HEK293 (cell line): ENCODE data around the gene ERAP2.

Experiments
- BCL11A ChIP-seq: fragments of 450-650 bp; formaldehyde crosslinking; IDR thresholded peaks from 2 replicates; pipeline ENCODE4 v1.5.1; 2016; ENCODE audit warnings: low read depth, missing biosample characterization, missing genetic modification characterization
- CTCF ChIP-seq: fragments of 450-650 bp; formaldehyde crosslinking; IDR thresholded peaks from 2 replicates; pipeline ENCODE4 v1.5.1; 2016; ENCODE audit warnings: missing biosample characterization, missing genetic modification characterization
- ELK4 ChIP-seq: IDR thresholded peaks from 2 replicates; pipeline ENCODE4 v1.6.1; 2011; ENCODE audit warnings: mild to moderate bottlenecking, low read depth, low read length, borderline replicate concordance
- HOXA7 ChIP-seq: sonication (generic); formaldehyde crosslinking; IDR thresholded peaks from 2 replicates; pipeline ENCODE4 v1.8.1; 2022; ENCODE audit warnings: missing genetic modification reagents, borderline replicate concordance
- TRIM28 ChIP-seq: IDR thresholded peaks from 2 replicates; pipeline ENCODE4 v1.6.1; 2011; ENCODE audit warnings: low read length, control low read depth, borderline replicate concordance
- ZFP37 ChIP-seq: fragments of 450-650 bp; formaldehyde crosslinking; IDR thresholded peaks from 2 replicates; pipeline ENCODE4 v1.5.1; 2016; ENCODE audit warnings: missing biosample characterization, missing genetic modification characterization
- ZNF114 ChIP-seq: fragments of 450-650 bp; formaldehyde crosslinking; IDR thresholded peaks from 2 replicates; pipeline ENCODE4 v1.5.0; 2017; ENCODE audit warnings: missing biosample characterization, missing genetic modification characterization
- ZNF175 ChIP-seq: fragments of 450-650 bp; formaldehyde crosslinking; IDR thresholded peaks from 2 replicates; pipeline ENCODE4 v1.5.1; 2016; ENCODE audit warnings: missing biosample characterization, missing genetic modification characterization
- ZNF239 ChIP-seq: fragments of 450-650 bp; formaldehyde crosslinking; IDR thresholded peaks from 2 replicates; pipeline ENCODE4 v1.5.1; 2016; ENCODE audit warnings: missing biosample characterization, missing genetic modification characterization
- ZNF449 ChIP-seq: fragments of 450-650 bp; formaldehyde crosslinking; IDR thresholded peaks from 2 replicates; pipeline ENCODE4 v1.5.1; 2017; ENCODE audit warnings: missing biosample characterization, mild to moderate bottlenecking, missing genetic modification characterization, moderate library complexity
- ZNF707 ChIP-seq: fragments of 450-650 bp; formaldehyde crosslinking; IDR thresholded peaks from 2 replicates; pipeline ENCODE4 v1.5.1; 2016; ENCODE audit warnings: missing biosample characterization, missing genetic modification characterization
- ZSCAN23 ChIP-seq: fragments of 450-650 bp; formaldehyde crosslinking; IDR thresholded peaks from 2 replicates; pipeline ENCODE4 v1.5.1; 2016; ENCODE audit warnings: missing biosample characterization, missing genetic modification characterization

GRCh38 chr5:96930058-96930457 is 53.8 kb downstream of the ERAP2 start:
- no peak for TF ChIP-seq ELK4
- TF ChIP-seq CTCF, result no peak
- no peak for TF ChIP-seq BCL11A
- no peak for TF ChIP-seq TRIM28
- TF ChIP-seq ZNF449, result no peak
- TF ChIP-seq ZNF239 (tag by site-specific recombination), result no peak
- TF ChIP-seq ZNF707 (tag by site-specific recombination), result no peak
- no peak for TF ChIP-seq ZSCAN23
- no peak for TF ChIP-seq ZFP37
- no peak for TF ChIP-seq ZNF114 (tag by site-specific recombination)
- TF ChIP-seq ZNF175 (tag by site-specific recombination), result no peak
- TF ChIP-seq HOXA7 (CRISPR knock-in tag), result no peak
